Stomach (tissue), 9 donors: Measurements from ENCODE around the gene LZTR1. TPM values are rescaled to one million over a fixed set of nuclear protein-coding genes. Genes with fewer than 3 reads are reported as not detected.

Source experiments
- DNase-seq, 2 donors: peaks; one replicate each; pipeline versions ENCODE4 v3.0.0 to v3.0.0-alpha.2; 2013 to 2019
- H3K27ac ChIP-seq, 5 donors: fragments of 200-600 bp in 4 of 5; sonication (generic) in 4 of 5; one replicate each; pipeline ENCODE4 v1.5.1; 2013 to 2019; ENCODE audit warnings: mild to moderate bottlenecking in 1 of 5, moderate library complexity in 1 of 5
- H3K27me3 ChIP-seq, 3 donors: fragments of 200-600 bp; sonication (generic); one replicate each; pipeline ENCODE4 v1.5.1; 2017 to 2019; ENCODE audit warnings: mixed run types in 1 of 3
- H3K36me3 ChIP-seq, 4 donors: fragments of 200-600 bp; sonication (generic); 1 replicate in 3 of 4; 2 replicates in 1 of 4; pipeline ENCODE4 v1.5.1; 2016 to 2019
- H3K4me1 ChIP-seq, 4 donors: fragments of 200-600 bp; sonication (generic); one replicate each; pipeline ENCODE4 v1.5.1; 2016 to 2019
- H3K4me3 ChIP-seq, 4 donors: fragments of 200-600 bp; sonication (generic) in 3 of 4; one replicate each; pipeline ENCODE4 v1.5.1; 2016 to 2019; ENCODE audit warnings: mild to moderate bottlenecking in 1 of 4
- H3K9me3 ChIP-seq, 4 donors: fragments of 200-600 bp; sonication (generic); one replicate each; pipeline ENCODE4 v1.5.1; 2016 to 2019
- EP300 ChIP-seq: sonication (generic); formaldehyde crosslinking; IDR thresholded peaks from one replicate; pipeline ENCODE4 v1.6.1; 2017; ENCODE audit warnings: antibody characterized with exemption
- POLR2A ChIP-seq, 4 donors: fragments of 450-650 bp; IDR thresholded peaks; one replicate each; pipeline ENCODE4 v1.6.1; 2016; ENCODE audit warnings: antibody characterized with exemption in 4 of 4, control low read depth in 2 of 4, mild to moderate bottlenecking in 1 of 4, moderate library complexity in 1 of 4
- POLR2AphosphoS5 ChIP-seq, 3 donors: sonication (generic); formaldehyde crosslinking; IDR thresholded peaks; one replicate each; pipeline ENCODE4 v1.6.1; 2016; ENCODE audit warnings: antibody characterized with exemption in 3 of 3
- WGBS, 5 donors: extraction: QIAGEN DNeasy Blood & Tissue Kit in 3 of 5; methylation state at CpG; one replicate each; pipeline versions ENCODE4 v1.1.5 to v1.1.7; 2013 to 2018; 5-methylcytosine and 5-hydroxymethylcytosine counted together
- intact Hi-C: fragments of 100-400 bp; cut with DNase I; formaldehyde crosslinking; loops from one replicate; pipeline ENCODE4 v1.15.1; 2023; ENCODE audit warnings: low total_unique reads
- polyA plus RNA-seq, 3 donors: library from polyadenylated mRNA; stranded (reverse); fragments of 200-250 nt; gene quantifications; one replicate each; pipeline ENCODE4 v1.2.3, GENCODE V29; 2013
- total RNA-seq, 5 donors: library from RNA; depleted of rRNA; stranded (reverse); fragments of >200 nt; gene quantifications; one replicate each; pipeline versions ENCODE4 v1.1.0 to v1.2.3, GENCODE V29; 2014 to 2016
- TF ChIP-seq, protein P1 (sequence below), 7 experiments: fragments of 450-650 bp in 4 of 7; fragments of 200-600 bp in 3 of 7; sonication (generic) in 3 of 7; IDR thresholded peaks; one replicate each; pipeline ENCODE4 v1.5.1; 2016 to 2019; ENCODE audit warnings: antibody characterized with exemption in 7 of 7, control low read depth in 2 of 7, mild to moderate bottlenecking in 1 of 7
- donor health status: healthy with polysubstance abuse.
- donor health status: Bipolar disorder and iron deficiency.
- donor health status: healthy.

The LZTR1 gene
- total and polyA plus RNA-seq, 8 donors, result 13.7 to 148 (median 29.5) TPM

DNA sequence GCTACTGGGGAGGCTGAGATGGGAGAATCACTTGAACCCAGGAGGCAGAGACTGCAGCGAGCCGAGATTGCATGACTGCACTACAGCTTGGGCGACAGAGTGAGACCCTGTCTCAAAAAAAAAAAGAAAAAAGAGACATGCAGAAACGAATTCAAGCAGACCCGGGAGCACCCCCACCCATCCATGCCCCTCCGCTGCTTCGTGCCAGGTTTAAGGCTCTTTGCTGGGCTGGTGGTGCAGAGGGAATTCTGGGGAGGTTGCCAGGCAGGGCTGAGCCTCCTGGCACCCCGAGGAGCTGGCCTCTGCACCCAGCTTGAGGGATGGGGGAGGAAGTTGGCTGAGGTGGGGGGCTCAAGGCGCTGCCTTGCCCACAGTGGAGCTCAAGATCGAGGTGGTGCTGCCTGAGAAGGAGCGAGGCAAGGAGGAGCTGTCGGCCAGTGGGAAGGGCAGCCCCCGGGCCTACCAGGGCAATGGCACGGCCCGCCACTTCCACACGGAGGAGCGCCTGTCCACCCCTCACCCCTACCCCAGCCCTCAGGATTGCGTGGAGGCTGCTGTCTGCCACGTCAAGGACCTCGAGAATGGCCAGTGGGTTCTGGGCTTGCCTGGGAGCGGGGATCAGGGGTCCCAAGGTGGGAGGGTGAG, 9.0 kb upstream of the LZTR1 start:
- no peak overlapping the region for H3K4me3 ChIP-seq
- peaks cover 0 to 12% (median 0%) of the 10 kb centered on the region in 3 donors for H3K27me3 ChIP-seq
- H3K4me1 ChIP-seq, result peaks cover 0 to 10% (median 0%) of the 10 kb centered on the region in 4 donors
- intact Hi-C loops, result no loop called here
- no peaks in the 10 kb centered on the region for H3K9me3 ChIP-seq
- TF ChIP-seq POLR2AphosphoS5 (IDR thresholded peaks at IDR 0.05), result no peak
- TF ChIP-seq, protein P1, sequence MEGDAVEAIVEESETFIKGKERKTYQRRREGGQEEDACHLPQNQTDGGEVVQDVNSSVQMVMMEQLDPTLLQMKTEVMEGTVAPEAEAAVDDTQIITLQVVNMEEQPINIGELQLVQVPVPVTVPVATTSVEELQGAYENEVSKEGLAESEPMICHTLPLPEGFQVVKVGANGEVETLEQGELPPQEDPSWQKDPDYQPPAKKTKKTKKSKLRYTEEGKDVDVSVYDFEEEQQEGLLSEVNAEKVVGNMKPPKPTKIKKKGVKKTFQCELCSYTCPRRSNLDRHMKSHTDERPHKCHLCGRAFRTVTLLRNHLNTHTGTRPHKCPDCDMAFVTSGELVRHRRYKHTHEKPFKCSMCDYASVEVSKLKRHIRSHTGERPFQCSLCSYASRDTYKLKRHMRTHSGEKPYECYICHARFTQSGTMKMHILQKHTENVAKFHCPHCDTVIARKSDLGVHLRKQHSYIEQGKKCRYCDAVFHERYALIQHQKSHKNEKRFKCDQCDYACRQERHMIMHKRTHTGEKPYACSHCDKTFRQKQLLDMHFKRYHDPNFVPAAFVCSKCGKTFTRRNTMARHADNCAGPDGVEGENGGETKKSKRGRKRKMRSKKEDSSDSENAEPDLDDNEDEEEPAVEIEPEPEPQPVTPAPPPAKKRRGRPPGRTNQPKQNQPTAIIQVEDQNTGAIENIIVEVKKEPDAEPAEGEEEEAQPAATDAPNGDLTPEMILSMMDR (IDR thresholded peaks at IDR 0.05), result no peak
- no peak for TF ChIP-seq POLR2A (IDR thresholded peaks at IDR 0.05)
- no peak for TF ChIP-seq EP300
- no peaks in the 10 kb centered on the region for H3K36me3 ChIP-seq
- no peak overlapping the region for H3K27ac ChIP-seq
- 69 to 80% (median 72%) methylated on average over 15 to 21 of the region's 21 CpGs for WGBS, 5 donors
- no peak for DNase-seq

- Histone ChIP-seq H3K4me1 (peaks cover 0 to 3% (median 0%) of the 10 kb centered on the region in 4 donors), H3K27ac (no peak overlapping the region), H3K9me3 (peaks cover 0 to 7% (median 6%) of the 10 kb centered on the region in 4 donors), H3K4me3 (no peak overlapping the region), H3K36me3 (no peaks in the 10 kb centered on the region), H3K27me3 (peaks cover 0 to 12% (median 0%) of the 10 kb centered on the region in 3 donors)
- WGBS, 5 donors, result 47 to 58% (median 55%) methylated on average over 12 to 21 of the region's 21 CpGs
- no peak for DNase-seq
- no peak for TF ChIP-seq POLR2A (IDR thresholded peaks at IDR 0.05)
- TF ChIP-seq POLR2AphosphoS5 (IDR thresholded peaks at IDR 0.05), result no peak
- TF ChIP-seq, protein P1 (IDR thresholded peaks at IDR 0.05), result no peak
- TF ChIP-seq EP300, result no peak
- intact Hi-C loops, result no loop called here
Observed at GRCh38 chr22:20973634-20974286, 8.3 kb upstream of the LZTR1 start.

DNA sequence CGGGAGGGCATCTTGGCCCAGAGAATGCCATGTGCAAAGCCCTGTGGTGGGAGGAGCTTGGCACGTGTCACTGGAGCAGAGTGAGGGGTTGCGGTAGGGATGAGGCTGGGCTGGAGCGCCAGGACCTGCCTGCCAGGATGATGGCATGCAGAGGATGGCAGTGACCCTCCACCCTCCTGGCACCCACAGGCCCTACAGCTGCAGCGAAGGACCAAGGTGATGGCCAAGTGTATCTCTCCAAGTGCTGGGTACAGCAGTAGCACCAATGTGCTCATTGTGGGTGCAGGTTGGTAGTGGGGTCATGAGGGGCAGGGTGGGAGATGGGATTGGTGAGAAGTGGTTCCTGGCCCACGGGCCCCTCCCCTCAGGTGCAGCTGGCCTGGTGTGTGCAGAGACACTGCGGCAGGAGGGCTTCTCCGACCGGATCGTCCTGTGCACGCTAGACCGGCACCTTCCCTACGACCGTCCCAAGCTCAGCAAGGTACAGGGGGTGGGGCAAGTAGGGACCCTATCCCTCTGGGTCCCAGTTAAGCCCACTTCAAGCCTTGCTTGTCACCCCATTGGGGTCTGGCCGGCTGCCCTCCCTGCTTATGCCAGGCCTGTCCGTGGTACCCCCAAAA, 7.7 kb upstream of the LZTR1 start:
- TF ChIP-seq EP300 (no peak), POLR2A (IDR thresholded peaks at IDR 0.05) (no peak), POLR2AphosphoS5 (IDR thresholded peaks at IDR 0.05) (no peak)
- TF ChIP-seq, protein P1 (IDR thresholded peaks at IDR 0.05), result no peak
- no peaks in the 10 kb centered on the region for H3K36me3 ChIP-seq
- H3K4me1 ChIP-seq, result peaks cover 3 to 5% (median 4%) of the 10 kb centered on the region in 4 donors
- H3K9me3 ChIP-seq, result peaks cover 0 to 10% (median 8%) of the 10 kb centered on the region in 4 donors
- 69 to 84% (median 79%) methylated on average over 11 to 16 of the region's 16 CpGs for WGBS, 5 donors
- intact Hi-C loops, result no loop called here
- DNase-seq, result no peak
- peaks cover 0 to 17% (median 0%) of the 10 kb centered on the region in 3 donors for H3K27me3 ChIP-seq
- no peak overlapping the region for H3K4me3 ChIP-seq
- no peak overlapping the region for H3K27ac ChIP-seq

DNA sequence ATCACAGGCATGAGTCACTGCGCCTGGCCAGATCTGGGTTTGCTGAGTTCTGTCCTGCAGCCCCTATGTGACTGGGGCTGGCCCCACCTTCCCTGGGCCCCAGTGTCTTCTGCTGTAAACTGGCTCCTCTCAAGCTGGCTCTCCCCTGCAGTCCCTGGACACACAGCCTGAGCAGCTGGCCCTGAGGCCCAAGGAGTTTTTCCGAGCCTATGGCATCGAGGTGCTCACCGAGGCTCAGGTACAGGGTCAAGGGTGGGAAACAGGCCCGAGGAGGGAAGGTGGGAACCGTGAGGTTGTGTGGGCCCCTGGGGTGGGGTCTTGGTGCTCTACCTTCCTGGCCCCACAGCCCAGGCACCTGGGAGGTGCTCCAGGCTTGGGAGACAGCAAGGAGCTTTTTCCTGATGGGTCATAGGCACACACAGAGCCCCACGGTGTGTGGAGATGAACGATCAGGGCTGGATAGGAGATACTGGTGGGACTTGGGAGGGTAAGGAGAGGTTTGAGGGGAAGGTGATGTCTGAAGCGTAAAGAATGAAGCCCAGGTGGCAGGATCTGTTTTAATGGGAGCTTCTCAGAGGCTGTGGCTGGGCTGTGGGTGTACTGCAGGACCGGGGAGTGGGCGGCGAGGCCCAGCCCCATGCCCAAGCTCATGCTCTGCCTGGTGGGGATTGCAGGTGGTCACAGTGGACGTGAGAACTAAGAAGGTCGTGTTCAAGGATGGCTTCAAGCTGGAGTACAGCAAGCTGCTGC, 6.4 kb upstream of the LZTR1 start:
- Histone ChIP-seq H3K4me3 (no peak overlapping the region), H3K27me3 (peaks cover 0 to 17% (median 0%) of the 10 kb centered on the region in 3 donors), H3K36me3 (no peaks in the 10 kb centered on the region), H3K27ac (no peak overlapping the region), H3K4me1 (peaks cover 13 to 18% (median 15%) of the 10 kb centered on the region in 4 donors), H3K9me3 (peaks cover 0 to 10% (median 8%) of the 10 kb centered on the region in 4 donors)
- TF ChIP-seq POLR2A (IDR thresholded peaks at IDR 0.05), result no peak
- TF ChIP-seq, protein P1 (IDR thresholded peaks at IDR 0.05), result no peak
- intact Hi-C loops, result no loop called here
- DNase-seq, result no peak
- WGBS, 5 donors, result 70 to 83% (median 77%) methylated on average over 10 to 14 of the region's 14 CpGs
